ENCODE measurements around the gene ALMS1.
A peak's percentile ranks its signal among the peaks of the same experiment; 100 is the strongest.
"Not testable (repeated sequence)": the region's sequence is repeated elsewhere in the genome, so short reads cannot be mapped to it uniquely, and the experiment has no call there.

The ALMS1 gene

GRCh38 chr2:73611867-73612266 lies 226.2 kb downstream of the ALMS1 start:
- H3K4me3 ChIP-seq (ENCODE audit: low read depth, low read length) = no peak overlapping the region
- TF ChIP-seq CTCF (IDR thresholded peaks at IDR 0.05; ENCODE audit: low read depth, low read length, missing control alignments) = no peak
- DNase-seq (ENCODE audit: low read depth) = no peak

GRCh38 chr2:73614105-73614504 lies 228.5 kb downstream of the ALMS1 start:
- no peak for TF ChIP-seq CTCF (IDR thresholded peaks at IDR 0.05; ENCODE audit: low read depth, low read length, missing control alignments)
- no peak for DNase-seq (ENCODE audit: low read depth)
- no peak overlapping the region for H3K4me3 ChIP-seq (ENCODE audit: low read depth, low read length)

- DNase-seq (ENCODE audit: low read depth) = no peak
- no peak overlapping the region for H3K4me3 ChIP-seq (ENCODE audit: low read depth, low read length)
- no peak for TF ChIP-seq CTCF (IDR thresholded peaks at IDR 0.05; ENCODE audit: low read depth, low read length, missing control alignments)
Measured at GRCh38 chr2:73614997-73615396, 229.4 kb downstream of the ALMS1 start.

- not testable (repeated sequence) for H3K4me3 ChIP-seq (ENCODE audit: low read depth, low read length); DNase-seq (ENCODE audit: low read depth)
- peak; percentile 51 for TF ChIP-seq CTCF (IDR thresholded peaks at IDR 0.05; ENCODE audit: low read depth, low read length, missing control alignments)
Measured at GRCh38 chr2:73619925-73620324, 234.3 kb downstream of the ALMS1 start.

GRCh38 chr2:73624036-73624435 lies 238.4 kb downstream of the ALMS1 start:
- DNase-seq (ENCODE audit: low read depth); H3K4me3 ChIP-seq (ENCODE audit: low read depth, low read length): not testable (repeated sequence)

GRCh38 chr2:73624625-73625024 lies 239.0 kb downstream of the ALMS1 start:
- not testable (repeated sequence) for DNase-seq (ENCODE audit: low read depth)

GRCh38 chr2:73626237-73626636 lies 240.6 kb downstream of the ALMS1 start:
- not testable (repeated sequence) for DNase-seq (ENCODE audit: low read depth)

More at GRCh38 chr2:73624625-73625024, 239.0 kb downstream of the ALMS1 start:
- H3K4me3 ChIP-seq (ENCODE audit: low read depth, low read length) = not testable (repeated sequence)

GRCh38 chr2:73628493-73628892 lies 242.9 kb downstream of the ALMS1 start:
- not testable (repeated sequence) for H3K4me3 ChIP-seq (ENCODE audit: low read depth, low read length); DNase-seq (ENCODE audit: low read depth)

More at GRCh38 chr2:73626237-73626636, 240.6 kb downstream of the ALMS1 start:
- not testable (repeated sequence) for H3K4me3 ChIP-seq (ENCODE audit: low read depth, low read length)

- not testable (repeated sequence) for H3K4me3 ChIP-seq (ENCODE audit: low read depth, low read length); DNase-seq (ENCODE audit: low read depth)
- TF ChIP-seq CTCF (IDR thresholded peaks at IDR 0.05; ENCODE audit: low read depth, low read length, missing control alignments) = peak; percentile 51
Measured at GRCh38 chr2:73630662-73631266, 245.1 kb downstream of the ALMS1 start.

GRCh38 chr2:73636977-73637376 lies 251.3 kb downstream of the ALMS1 start:
- H3K4me3 ChIP-seq (ENCODE audit: low read depth, low read length); DNase-seq (ENCODE audit: low read depth): not testable (repeated sequence)
